Measurements from ENCODE around the gene PFKFB3. TPM values are rescaled to one million over a fixed set of nuclear protein-coding genes. Genes with fewer than 3 reads are reported as not detected.

PFKFB3 gene
- total and polyA plus RNA-seq, 9 of the 15 experiments (the other 6 are each of a cell fraction or from before 2014, with no cell fraction given): 0.46 to 21.6 (median 7.8) TPM

GRCh38 chr10:6163364-6164270 lies 39.1 kb upstream of the PFKFB3 start (continued):
- TF ChIP-seq DEAF1 (CRISPR knock-in tag; IDR thresholded peaks at IDR 0.05) (no peak), MCM7 (IDR thresholded peaks at IDR 0.05) (no peak), GTF2F1 (IDR thresholded peaks at IDR 0.05; ENCODE audit: low read depth, low read length) (no peak), ATF6 (CRISPR knock-in tag; IDR thresholded peaks at IDR 0.05) (0 out of 2 replicates have a peak, but pooled peaks have one; percentile 52), SRSF7 (optimal IDR thresholded peaks at IDR 0.05; ENCODE audit: low read depth, low read length) (no peak), RFX1 (IDR thresholded peaks at IDR 0.05) (no peak), KAT2B (IDR thresholded peaks at IDR 0.05; ENCODE audit: low read depth, low read length) (no peak), ETV5 (CRISPR knock-in tag; IDR thresholded peaks at IDR 0.05; ENCODE audit: low read depth) (peak; percentile 88), HMGN3 (IDR thresholded peaks at IDR 0.05; ENCODE audit: borderline replicate concordance, extremely low read depth, insufficient read length, low read depth, low read length) (peak; percentile 97), SREBF1 (IDR thresholded peaks at IDR 0.05; ENCODE audit: borderline replicate concordance, low read depth, low read length) (no peak), ARID3B (CRISPR knock-in tag; IDR thresholded peaks at IDR 0.05; ENCODE audit: borderline replicate concordance) (no peak), MCM3 (IDR thresholded peaks at IDR 0.05) (no peak), POLR2G (IDR thresholded peaks at IDR 0.05; ENCODE audit: low read depth, low read length) (peak; percentile 94), MBD2 (IDR thresholded peaks at IDR 0.05; ENCODE audit: borderline replicate concordance, low read depth) (no peak; the same call in 1 of the 2 replicates), FOXP4 (CRISPR knock-in tag; IDR thresholded peaks at IDR 0.05; ENCODE audit: borderline replicate concordance) (no peak), ZNF79 (CRISPR knock-in tag; IDR thresholded peaks at IDR 0.05; ENCODE audit: low read depth) (no peak), CHD1 (IDR thresholded peaks at IDR 0.05; ENCODE audit: low read length) (no peak), XRCC5 (IDR thresholded peaks at IDR 0.05; ENCODE audit: low read depth, low read length) (no peak), ZNF589 (CRISPR knock-in tag; IDR thresholded peaks at IDR 0.05; ENCODE audit: low read depth) (peak; percentile 78; the same call in 1 of the 2 replicates), OTX1 (CRISPR knock-in tag; IDR thresholded peaks at IDR 0.05) (no peak), CCAR2 (IDR thresholded peaks at IDR 0.05; ENCODE audit: low read depth, low read length) (no peak)
